DOHH2 (cell line): ENCODE data around the gene GUK1.

Experiments used
- EZH2phosphoT487 ChIP-seq: fragments of 200-600 bp; sonication (generic); IDR thresholded peaks from 2 replicates; pipeline ENCODE4 v1.6.1; 2017; ENCODE audit warnings: borderline replicate concordance, mild to moderate bottlenecking, antibody characterized with exemption, low read length, moderate library complexity, mixed read lengths
- TF ChIP-seq, protein P1 (sequence below): fragments of 200-600 bp; sonication (generic); IDR thresholded peaks from one replicate; pipeline ENCODE4 v1.5.1; 2014; ENCODE audit warnings: antibody characterized with exemption, mild to moderate bottlenecking, low read depth, low read length; ENCODE audit not compliant: poor library complexity, severe bottlenecking

DNA sequence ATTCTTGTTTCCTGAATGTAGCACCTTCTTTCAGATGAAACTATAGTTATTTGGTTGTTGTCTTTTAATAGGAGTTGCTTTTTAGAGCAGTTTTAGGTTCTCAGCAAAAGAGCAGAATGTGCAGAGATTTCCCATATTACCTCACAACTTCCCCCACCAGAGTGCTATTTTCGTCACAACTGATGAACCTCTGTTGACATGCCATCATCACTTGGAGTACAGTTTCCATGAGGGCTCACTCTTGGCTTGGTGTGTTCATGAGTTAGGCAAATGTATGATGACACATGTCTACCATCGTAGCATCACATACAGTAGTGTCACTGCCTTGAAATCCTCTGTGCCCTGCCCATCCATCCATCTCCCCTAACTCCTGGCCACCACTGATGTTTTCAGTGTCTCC, 29.3 kb downstream of the GUK1 start:
- TF ChIP-seq, protein P1, sequence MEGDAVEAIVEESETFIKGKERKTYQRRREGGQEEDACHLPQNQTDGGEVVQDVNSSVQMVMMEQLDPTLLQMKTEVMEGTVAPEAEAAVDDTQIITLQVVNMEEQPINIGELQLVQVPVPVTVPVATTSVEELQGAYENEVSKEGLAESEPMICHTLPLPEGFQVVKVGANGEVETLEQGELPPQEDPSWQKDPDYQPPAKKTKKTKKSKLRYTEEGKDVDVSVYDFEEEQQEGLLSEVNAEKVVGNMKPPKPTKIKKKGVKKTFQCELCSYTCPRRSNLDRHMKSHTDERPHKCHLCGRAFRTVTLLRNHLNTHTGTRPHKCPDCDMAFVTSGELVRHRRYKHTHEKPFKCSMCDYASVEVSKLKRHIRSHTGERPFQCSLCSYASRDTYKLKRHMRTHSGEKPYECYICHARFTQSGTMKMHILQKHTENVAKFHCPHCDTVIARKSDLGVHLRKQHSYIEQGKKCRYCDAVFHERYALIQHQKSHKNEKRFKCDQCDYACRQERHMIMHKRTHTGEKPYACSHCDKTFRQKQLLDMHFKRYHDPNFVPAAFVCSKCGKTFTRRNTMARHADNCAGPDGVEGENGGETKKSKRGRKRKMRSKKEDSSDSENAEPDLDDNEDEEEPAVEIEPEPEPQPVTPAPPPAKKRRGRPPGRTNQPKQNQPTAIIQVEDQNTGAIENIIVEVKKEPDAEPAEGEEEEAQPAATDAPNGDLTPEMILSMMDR: no peak
- no peak for TF ChIP-seq EZH2phosphoT487
